CD14-positive monocyte (primary cell): ENCODE results near the gene FER1L5. TPM values are rescaled to one million over a fixed set of nuclear protein-coding genes. Genes with fewer than 3 reads are reported as not detected.

Source experiments
- DNase-seq, 3 donors: peaks; one replicate each; pipeline ENCODE4 v3.0.0-alpha.2; 2011 to 2022
- H2AFZ ChIP-seq: 2 replicates; pipeline ENCODE4 v1.6.0; 2012; ENCODE audit warnings: mild to moderate bottlenecking, low read depth, low read length, inconsistent platforms; ENCODE audit not compliant: insufficient read depth, poor library complexity, severe bottlenecking
- H3K27ac ChIP-seq, 2 donors: 1 replicate in 1 of 2; 2 replicates in 1 of 2; pipeline ENCODE4 v1.5.1; 2012 to 2013; ENCODE audit warnings: low read length in 2 of 2, control low read depth in 1 of 2, inconsistent platforms in 1 of 2, low read depth in 1 of 2, mild to moderate bottlenecking in 1 of 2
- H3K27me3 ChIP-seq, 2 donors: one replicate each; pipeline versions ENCODE4 v1.6.0 to v1.6.1; 2011 to 2013; ENCODE audit warnings: low read length in 2 of 2; ENCODE audit not compliant: control insufficient read depth in 2 of 2, insufficient read depth in 2 of 2
- H3K36me3 ChIP-seq, 2 donors: replicated peaks in 1 of 2; 1 replicate in 1 of 2; 2 replicates in 1 of 2; pipeline versions ENCODE4 v1.5.1 to v1.6.1; 2012 to 2013; ENCODE audit warnings: low read length in 2 of 2, control low read depth in 1 of 2, inconsistent platforms in 1 of 2, mild to moderate bottlenecking in 1 of 2; ENCODE audit not compliant: insufficient read depth in 2 of 2, control insufficient read depth in 1 of 2
- H3K4me1 ChIP-seq, 2 donors: 1 replicate in 1 of 2; 2 replicates in 1 of 2; pipeline versions ENCODE4 v1.5.1 to v1.6.1; 2012 to 2013; ENCODE audit warnings: low read length in 2 of 2, control low read depth in 1 of 2, inconsistent platforms in 1 of 2, mild to moderate bottlenecking in 1 of 2, moderate library complexity in 1 of 2; ENCODE audit not compliant: insufficient read depth in 2 of 2, control insufficient read depth in 1 of 2
- H3K4me2 ChIP-seq: replicated peaks from 2 replicates; pipeline ENCODE3; 2012; ENCODE audit warnings: low read length, moderate library complexity, mild to moderate bottlenecking; ENCODE audit not compliant: poor library complexity, severe bottlenecking; ENCODE audit errors: extremely low read depth
- H3K4me3 ChIP-seq, 3 experiments: fragments of 200-600 bp in 1 of 3; sonication (generic) in 1 of 3; replicated peaks in 1 of 3; 1 replicate in 2 of 3; 2 replicates in 1 of 3; pipeline ENCODE4 v1.5.1; 2011 to 2013; ENCODE audit warnings: low read length in 3 of 3, mild to moderate bottlenecking in 3 of 3, control low read depth in 2 of 3, low read depth in 2 of 3, inconsistent platforms in 1 of 3, moderate library complexity in 1 of 3
- H3K79me2 ChIP-seq: 2 replicates; pipeline ENCODE4 v1.6.0; 2012; ENCODE audit warnings: mild to moderate bottlenecking, control low read depth, inconsistent platforms, low read length, moderate library complexity; ENCODE audit not compliant: insufficient read depth
- H3K9ac ChIP-seq: 2 replicates; pipeline ENCODE4 v1.6.0; 2017; ENCODE audit warnings: low read length, mild to moderate bottlenecking; ENCODE audit not compliant: insufficient read depth, poor library complexity, severe bottlenecking
- H3K9me3 ChIP-seq, 2 donors: replicated peaks in 1 of 2; 1 replicate in 1 of 2; 2 replicates in 1 of 2; pipeline versions ENCODE4 v1.5.1 to v1.6.1; 2012 to 2013; ENCODE audit warnings: low read length in 2 of 2, control low read depth in 1 of 2; ENCODE audit not compliant: control insufficient read depth in 1 of 2, insufficient read depth in 1 of 2
- H4K20me1 ChIP-seq: 2 replicates; pipeline ENCODE4 v1.6.0; 2012; ENCODE audit warnings: mild to moderate bottlenecking, low read length, control low read depth, moderate library complexity; ENCODE audit not compliant: insufficient read depth
- H3K27ac Mint-ChIP-seq, 7 donors: one replicate each; pipeline ENCODE4 v1.8.0; 2020; ENCODE audit warnings: mild to moderate bottlenecking in 7 of 7, mixed read lengths in 7 of 7, moderate library complexity in 6 of 7, inconsistent platforms in 2 of 7
- H3K27me3 Mint-ChIP-seq, 3 donors: one replicate each; pipeline ENCODE4 v1.8.0; 2021 to 2022; ENCODE audit warnings: low read depth in 3 of 3, mild to moderate bottlenecking in 3 of 3, mixed read lengths in 3 of 3, moderate library complexity in 3 of 3, inconsistent platforms in 1 of 3
- H3K36me3 Mint-ChIP-seq, 2 donors: one replicate each; pipeline ENCODE4 v1.8.0; 2020; ENCODE audit warnings: mixed read lengths in 2 of 2, inconsistent platforms in 1 of 2, mild to moderate bottlenecking in 1 of 2
- H3K4me1 Mint-ChIP-seq: one replicate; pipeline ENCODE4 v1.8.0; 2020; ENCODE audit warnings: mild to moderate bottlenecking, mixed read lengths
- H3K4me3 Mint-ChIP-seq, 2 donors: one replicate each; pipeline ENCODE4 v1.8.0; 2020; ENCODE audit warnings: mild to moderate bottlenecking in 2 of 2, mixed read lengths in 2 of 2, moderate library complexity in 1 of 2
- H3K9me3 Mint-ChIP-seq, 7 donors: one replicate each; pipeline ENCODE4 v1.8.0; 2020 to 2022; ENCODE audit warnings: mixed read lengths in 7 of 7, mild to moderate bottlenecking in 6 of 7, moderate library complexity in 6 of 7, inconsistent platforms in 2 of 7
- WGBS: methylation state at CpG from one replicate; pipeline ENCODE4 v1.1.5; 2013; ENCODE audit warnings: missing lambda C conversion rate; ENCODE audit not compliant: insufficient coverage; 5-methylcytosine and 5-hydroxymethylcytosine counted together
- intact Hi-C, 2 donors: fragments of 100-400 bp; cut with micrococcal nuclease; formaldehyde crosslinking; loops; one replicate each; pipeline versions ENCODE4 v1.15.0 to v1.15.1; 2023
- polyA plus RNA-seq, 3 donors: library from polyadenylated mRNA; depleted of rRNA in 1 of 3; unstranded in 2 of 3; stranded (reverse) in 1 of 3; fragments of 300-500 nt in 2 of 3; fragments of >200 nt in 1 of 3; fragmentation: Illumina TruSeq in 2 of 3; gene quantifications; 1 replicate in 2 of 3; 2 replicates in 1 of 3; pipeline ENCODE4 v1.2.3, GENCODE V29; 2012 to 2021
- TF ChIP-seq, protein P1 (sequence below): fragments of 200-600 bp; IDR thresholded peaks from one replicate; pipeline ENCODE4 v1.8.0; 2022; ENCODE audit warnings: antibody characterized with exemption, mild to moderate bottlenecking

FER1L5 gene
- polyA plus RNA-seq, 3 donors: not detected

DNA sequence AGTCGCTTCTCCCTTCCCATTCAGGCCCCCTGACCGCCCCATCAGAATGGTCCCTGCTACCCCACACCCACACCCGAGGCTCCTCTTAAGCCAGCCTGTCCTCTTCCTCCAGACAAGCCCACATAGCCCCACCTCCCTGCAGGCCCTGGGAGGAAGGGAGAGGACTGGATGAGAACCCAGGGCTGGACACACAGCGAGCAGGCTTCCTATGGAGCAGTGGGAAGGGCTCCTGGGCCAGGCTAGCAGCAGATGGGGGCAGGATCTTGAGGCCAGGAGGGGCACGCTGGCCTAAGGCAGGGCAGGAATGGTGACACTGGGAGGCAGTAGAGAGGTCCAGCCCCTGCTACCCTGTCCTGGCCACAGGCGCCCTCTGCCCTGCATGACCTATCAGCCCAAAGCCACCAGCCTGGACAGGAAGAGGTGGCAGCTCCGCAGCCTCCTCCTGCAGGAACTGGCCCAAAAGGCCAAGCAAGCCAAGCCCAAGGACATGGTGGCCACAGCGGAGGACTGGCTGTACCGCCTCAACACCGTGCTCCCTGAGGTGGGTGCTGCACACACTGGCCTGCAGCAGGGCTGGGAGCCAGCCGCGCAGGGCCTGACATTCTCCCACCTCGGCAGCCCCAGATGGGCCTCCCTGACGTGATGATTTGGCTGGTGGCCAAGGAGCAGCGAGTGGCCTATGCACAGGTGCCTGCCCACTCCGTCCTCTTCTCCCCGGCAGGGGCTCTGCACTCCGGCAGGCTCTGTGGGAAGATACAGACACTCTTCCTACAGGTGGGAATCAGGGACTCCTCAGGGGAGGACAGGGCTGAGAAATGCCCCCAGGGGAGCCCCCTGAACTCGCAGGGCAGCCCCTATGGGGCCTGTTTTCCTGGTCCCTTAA, 43.3 kb downstream of the FER1L5 start:
- Mint-ChIP-seq H3K4me1 (no peaks in the 10 kb centered on the region), H3K9me3 (no peaks in the 10 kb centered on the region), H3K27me3 (peaks cover 0 to 2% (median 2%) of the 10 kb centered on the region in 3 donors), H3K4me3 (no peak overlapping the region), H3K36me3 (no peaks in the 10 kb centered on the region), H3K27ac (no peak overlapping the region)
- Histone ChIP-seq H4K20me1 (no peaks in the 10 kb centered on the region), H3K27ac (no peak overlapping the region), H3K27me3 (no peaks in the 10 kb centered on the region), H3K79me2 (no peaks in the 10 kb centered on the region), H3K9ac (no peak overlapping the region), H3K9me3 (no peaks in the 10 kb centered on the region), H3K4me2 (no peak overlapping the region), H3K4me3 (no peak overlapping the region), H3K4me1 (no peaks in the 10 kb centered on the region), H2AFZ (no peak overlapping the region), H3K36me3 (no peaks in the 10 kb centered on the region)
- TF ChIP-seq, protein P1, sequence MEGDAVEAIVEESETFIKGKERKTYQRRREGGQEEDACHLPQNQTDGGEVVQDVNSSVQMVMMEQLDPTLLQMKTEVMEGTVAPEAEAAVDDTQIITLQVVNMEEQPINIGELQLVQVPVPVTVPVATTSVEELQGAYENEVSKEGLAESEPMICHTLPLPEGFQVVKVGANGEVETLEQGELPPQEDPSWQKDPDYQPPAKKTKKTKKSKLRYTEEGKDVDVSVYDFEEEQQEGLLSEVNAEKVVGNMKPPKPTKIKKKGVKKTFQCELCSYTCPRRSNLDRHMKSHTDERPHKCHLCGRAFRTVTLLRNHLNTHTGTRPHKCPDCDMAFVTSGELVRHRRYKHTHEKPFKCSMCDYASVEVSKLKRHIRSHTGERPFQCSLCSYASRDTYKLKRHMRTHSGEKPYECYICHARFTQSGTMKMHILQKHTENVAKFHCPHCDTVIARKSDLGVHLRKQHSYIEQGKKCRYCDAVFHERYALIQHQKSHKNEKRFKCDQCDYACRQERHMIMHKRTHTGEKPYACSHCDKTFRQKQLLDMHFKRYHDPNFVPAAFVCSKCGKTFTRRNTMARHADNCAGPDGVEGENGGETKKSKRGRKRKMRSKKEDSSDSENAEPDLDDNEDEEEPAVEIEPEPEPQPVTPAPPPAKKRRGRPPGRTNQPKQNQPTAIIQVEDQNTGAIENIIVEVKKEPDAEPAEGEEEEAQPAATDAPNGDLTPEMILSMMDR: no peak
- no peak for DNase-seq
- 81% methylated on average over 15 of the region's 19 CpGs for WGBS
- intact Hi-C loops: no loop called here

DNA sequence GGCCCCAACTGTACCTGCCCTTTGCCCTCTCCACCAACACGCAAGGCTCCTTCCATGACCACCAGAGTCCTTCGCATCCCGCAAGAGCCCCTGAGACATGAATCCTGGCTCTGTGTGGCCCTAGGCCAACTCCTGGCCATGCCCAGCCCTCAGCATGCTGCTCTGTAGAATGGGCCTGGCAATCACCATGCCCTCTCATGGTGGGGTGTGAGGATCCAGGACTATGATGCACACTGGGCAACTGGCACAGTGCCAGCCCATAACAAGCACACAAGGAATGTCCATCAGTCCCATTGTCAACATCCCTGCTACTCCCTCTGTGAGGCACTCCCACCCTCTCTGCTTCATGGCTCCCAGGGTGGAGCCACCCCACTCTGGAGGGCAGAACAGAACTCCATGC, 44.7 kb downstream of the FER1L5 start:
- whole genome bisulfite sequencing: no CpG with 5 or more reads among the region's 3 CpGs
- no peaks in the 10 kb centered on the region for H4K20me1 ChIP-seq
- TF ChIP-seq, protein P1: no peak
- Mint-ChIP-seq H3K36me3 (no peaks in the 10 kb centered on the region), H3K4me1 (no peaks in the 10 kb centered on the region), H3K27ac (no peak overlapping the region), H3K27me3 (peaks cover 0 to 2% (median 0%) of the 10 kb centered on the region in 3 donors), H3K9me3 (peaks cover 0 to under 1% (median 0%) of the 10 kb centered on the region in 7 donors), H3K4me3 (no peak overlapping the region)
- intact Hi-C loops: no loop called here
- H3K9me3 ChIP-seq: no peaks in the 10 kb centered on the region
- no peak overlapping the region for H2AFZ ChIP-seq
- H3K27me3 ChIP-seq: no peaks in the 10 kb centered on the region
- H3K4me2 ChIP-seq: no peak overlapping the region
- no peak overlapping the region for H3K27ac ChIP-seq
- no peak for DNase-seq
- no peaks in the 10 kb centered on the region for H3K36me3 ChIP-seq
- H3K4me3 ChIP-seq: no peak overlapping the region
- no peak overlapping the region for H3K9ac ChIP-seq
- H3K4me1 ChIP-seq: no peaks in the 10 kb centered on the region
- no peaks in the 10 kb centered on the region for H3K79me2 ChIP-seq
